Karpas-422 (cell line): ENCODE results near the gene DSCAM. TPM values are rescaled to one million over a fixed set of nuclear protein-coding genes. Genes with fewer than 3 reads are reported as not detected.

Source experiments
- DNase-seq: peaks from one replicate; pipeline ENCODE4 v3.0.0-alpha.2; 2015
- H2AFZ ChIP-seq: fragments of 200-600 bp; sonication (generic); 2 replicates; pipeline ENCODE4 v1.6.1; 2014; ENCODE audit warnings: antibody characterized with exemption, low read length, mixed read lengths
- H3K27ac ChIP-seq: fragments of 200-600 bp; sonication (generic); 2 replicates; pipeline ENCODE4 v1.5.1; 2014; ENCODE audit warnings: mild to moderate bottlenecking, low read length, moderate library complexity
- H3K27me3 ChIP-seq: fragments of 200-600 bp; sonication (generic); 2 replicates; pipeline ENCODE4 v1.6.1; 2014; ENCODE audit warnings: low read length, mixed read lengths
- H3K36me3 ChIP-seq: fragments of 200-600 bp; sonication (generic); 2 replicates; pipeline ENCODE4 v1.6.1; 2014; ENCODE audit warnings: low read length, mixed read lengths; ENCODE audit not compliant: insufficient read depth
- H3K4me1 ChIP-seq: fragments of 200-600 bp; sonication (generic); 2 replicates; pipeline ENCODE4 v1.6.1; 2014; ENCODE audit warnings: mild to moderate bottlenecking, low read length, mixed read lengths
- H3K4me2 ChIP-seq: fragments of 200-600 bp; sonication (generic); 2 replicates; pipeline ENCODE4 v1.6.1; 2014; ENCODE audit warnings: low read length, low read depth, mild to moderate bottlenecking; ENCODE audit not compliant: poor library complexity, severe bottlenecking
- H3K4me3 ChIP-seq: fragments of 200-600 bp; sonication (generic); 2 replicates; pipeline ENCODE4 v1.5.1; 2014; ENCODE audit warnings: mild to moderate bottlenecking, antibody characterized with exemption, low read length, mixed read lengths
- H3K79me2 ChIP-seq: fragments of 200-600 bp; sonication (generic); 2 replicates; pipeline ENCODE4 v1.6.1; 2014; ENCODE audit warnings: mild to moderate bottlenecking, low read length, mixed read lengths
- H3K9ac ChIP-seq: fragments of 200-600 bp; sonication (generic); 2 replicates; pipeline ENCODE4 v1.6.0; 2014; ENCODE audit warnings: low read length
- H3K9me2 ChIP-seq: fragments of 200-600 bp; sonication (generic), shearing (Covaris generic); replicated peaks from 2 replicates; pipeline ENCODE4 v1.6.0; 2014; ENCODE audit warnings: mild to moderate bottlenecking, low read length, moderate library complexity; ENCODE audit not compliant: insufficient read depth
- H3K9me3 ChIP-seq: fragments of 300-700, 200-600 bp; sonication (generic); 2 replicates; pipeline ENCODE4 v1.6.1; 2014; ENCODE audit warnings: low read length, mixed read lengths
- H4K20me1 ChIP-seq: fragments of 200-600 bp; sonication (generic); 2 replicates; pipeline ENCODE4 v1.6.1; 2014; ENCODE audit warnings: mild to moderate bottlenecking, antibody characterized with exemption, low read length, low read depth; ENCODE audit not compliant: insufficient read depth
- total RNA-seq: library from RNA; depleted of rRNA; stranded (reverse); fragments of >200 nt; shearing (Covaris generic); gene quantifications from 2 replicates; pipeline ENCODE4 v1.2.3, GENCODE V29; 2014; ENCODE audit warnings: low replicate concordance

The DSCAM gene
- total RNA-seq, 1 experiment from 2014 or later: not detected

DNA sequence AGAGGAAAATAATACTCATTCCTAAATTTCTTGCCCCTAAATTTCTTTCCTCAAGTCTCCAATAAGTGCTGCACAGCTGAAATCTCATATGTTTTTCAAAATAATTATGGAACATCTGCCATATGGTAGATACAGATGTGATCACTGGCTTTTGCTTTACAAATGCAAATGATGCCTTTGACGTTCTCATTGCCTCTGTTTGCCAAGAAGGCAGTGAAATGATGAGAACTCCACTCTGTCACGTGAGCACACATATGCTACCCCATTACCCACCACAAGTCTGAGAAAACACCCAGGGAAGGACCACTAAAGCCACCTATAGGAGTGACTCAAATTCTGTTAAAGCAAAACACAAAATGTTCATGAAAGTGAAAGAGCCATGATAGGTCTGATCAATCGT lies 43.9 kb downstream of the DSCAM start:
- Histone ChIP-seq H3K9me3 (peaks cover 38% of the 10 kb centered on the region), H3K27me3 (no peaks in the 10 kb centered on the region), H2AFZ (no peak overlapping the region), H3K4me3 (no peak overlapping the region), H3K4me2 (no peak overlapping the region), H4K20me1 (no peaks in the 10 kb centered on the region), H3K27ac (no peak overlapping the region), H3K36me3 (no peaks in the 10 kb centered on the region; the same call in 1 of the 2 replicates), H3K79me2 (no peaks in the 10 kb centered on the region), H3K9ac (no peak overlapping the region), H3K9me2 (no peaks in the 10 kb centered on the region), H3K4me1 (no peaks in the 10 kb centered on the region)
- DNase-seq: no peak

DNA sequence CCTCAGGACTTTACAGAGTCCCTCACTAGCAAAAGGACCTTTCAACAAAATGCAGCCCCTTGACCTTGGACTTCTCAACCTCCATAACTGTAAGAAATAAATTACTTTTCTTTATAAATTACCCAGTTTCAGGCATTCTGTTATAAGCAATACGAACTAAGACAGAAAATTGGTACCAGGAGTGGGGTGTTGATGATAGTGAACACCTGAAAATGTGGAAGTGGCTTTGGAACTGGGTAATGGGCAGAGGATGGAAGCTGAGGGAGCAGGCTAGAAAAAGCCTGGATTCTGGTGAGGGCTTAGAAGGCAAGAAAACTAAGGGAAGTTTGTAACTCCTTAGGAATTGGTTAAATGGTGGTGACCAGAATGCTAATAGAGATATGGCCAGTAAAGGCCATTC lies 46.8 kb downstream of the DSCAM start:
- Histone ChIP-seq H3K36me3 (no peaks in the 10 kb centered on the region; the same call in 1 of the 2 replicates), H3K27me3 (no peaks in the 10 kb centered on the region), H3K9ac (no peak overlapping the region), H3K79me2 (no peaks in the 10 kb centered on the region), H3K4me2 (no peak overlapping the region), H3K27ac (no peak overlapping the region), H3K4me3 (no peak overlapping the region), H3K4me1 (no peaks in the 10 kb centered on the region), H3K9me3 (peaks cover 47% of the 10 kb centered on the region), H2AFZ (no peak overlapping the region), H3K9me2 (no peaks in the 10 kb centered on the region), H4K20me1 (no peaks in the 10 kb centered on the region)
- no peak for DNase-seq

DNA sequence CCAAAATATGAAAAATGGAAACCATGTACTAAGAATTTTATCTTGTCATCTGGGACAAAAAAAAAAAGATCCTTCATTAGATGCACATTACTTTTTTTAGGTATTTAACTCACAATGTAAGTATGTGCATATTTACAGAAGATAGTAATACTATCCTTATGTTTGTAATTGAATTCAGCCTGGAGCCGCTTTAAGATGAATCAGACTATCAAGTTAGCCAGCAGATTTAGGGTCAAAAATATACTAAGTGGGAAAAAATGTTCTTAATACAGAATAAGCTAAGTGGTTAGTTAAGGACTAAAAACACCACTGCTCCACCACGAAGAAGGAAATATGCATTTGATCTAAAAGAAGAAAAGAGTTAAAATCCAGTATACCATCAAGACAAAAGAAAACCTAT lies 49.1 kb downstream of the DSCAM start:
- Histone ChIP-seq H3K79me2 (no peaks in the 10 kb centered on the region), H3K4me3 (no peak overlapping the region), H3K27me3 (no peaks in the 10 kb centered on the region), H3K9me3 (peaks cover 40% of the 10 kb centered on the region), H4K20me1 (no peaks in the 10 kb centered on the region), H3K27ac (no peak overlapping the region), H3K4me1 (no peaks in the 10 kb centered on the region), H3K9ac (no peak overlapping the region), H3K4me2 (no peak overlapping the region), H3K9me2 (no peaks in the 10 kb centered on the region), H3K36me3 (no peaks in the 10 kb centered on the region), H2AFZ (no peak overlapping the region)
- no peak for DNase-seq

DNA sequence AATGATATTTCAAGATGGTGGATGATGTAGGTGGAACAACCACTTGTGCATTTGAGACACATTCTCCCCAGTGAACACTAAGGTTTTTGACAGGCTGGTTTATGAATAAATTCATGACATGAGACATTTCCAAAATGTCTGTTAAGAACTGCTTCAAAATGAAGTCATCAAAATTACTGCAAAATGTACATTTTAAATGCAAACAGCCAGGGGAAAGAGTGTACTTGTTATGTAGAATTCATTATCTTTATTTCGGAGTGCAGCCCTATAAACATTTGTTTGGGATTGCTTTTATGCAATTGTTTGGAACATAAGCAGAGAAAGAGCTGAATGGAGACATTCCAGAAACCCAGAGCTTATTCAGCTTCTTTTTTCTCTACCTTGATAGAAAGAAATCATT lies 49.5 kb downstream of the DSCAM start:
- Histone ChIP-seq H3K27me3 (no peaks in the 10 kb centered on the region), H3K4me2 (no peak overlapping the region), H2AFZ (no peak overlapping the region), H3K9ac (no peak overlapping the region), H3K4me1 (no peaks in the 10 kb centered on the region), H3K9me2 (no peaks in the 10 kb centered on the region), H3K79me2 (no peaks in the 10 kb centered on the region), H4K20me1 (no peaks in the 10 kb centered on the region), H3K4me3 (no peak overlapping the region), H3K36me3 (no peaks in the 10 kb centered on the region), H3K27ac (no peak overlapping the region), H3K9me3 (peaks cover 40% of the 10 kb centered on the region)
- no peak for DNase-seq

DNA sequence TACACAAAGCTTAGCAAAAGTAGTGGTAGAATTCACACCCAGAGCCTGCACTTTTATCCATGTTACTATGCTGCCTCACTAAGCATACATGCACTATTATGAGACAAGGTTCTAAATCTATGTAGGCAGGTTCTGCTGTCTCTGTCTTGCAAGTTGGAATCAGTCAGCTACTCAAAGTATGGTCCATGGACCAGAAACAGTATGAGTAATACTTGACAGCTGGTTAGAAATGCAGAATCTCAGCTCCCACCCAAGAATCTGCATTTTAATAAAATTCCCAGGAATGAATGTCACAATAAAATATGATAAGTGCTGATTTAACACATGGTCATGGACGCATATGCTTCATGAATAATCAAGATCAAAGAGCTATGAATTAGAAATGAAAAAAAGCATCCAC lies 50.5 kb downstream of the DSCAM start:
- no peaks in the 10 kb centered on the region for H4K20me1 ChIP-seq

DNA sequence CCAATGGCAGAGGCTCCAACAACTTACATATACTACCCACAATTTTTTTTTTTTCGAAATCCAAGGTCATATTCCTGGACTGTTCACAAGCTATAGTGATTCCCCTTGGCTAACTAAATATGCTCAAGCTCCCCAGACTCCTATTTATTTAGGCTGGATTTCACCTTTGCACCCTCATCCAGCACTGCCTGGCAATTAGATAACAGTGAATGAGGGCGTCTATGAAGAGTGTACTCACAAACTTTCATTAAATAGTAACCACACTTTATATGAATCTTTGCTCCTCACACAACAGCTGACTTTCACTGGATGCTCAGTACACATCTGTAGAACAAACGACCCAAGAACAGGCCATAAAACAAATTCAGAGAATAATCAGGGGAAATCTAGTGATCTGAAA lies 51.6 kb downstream of the DSCAM start:
- Histone ChIP-seq H3K27me3 (no peaks in the 10 kb centered on the region), H3K27ac (no peak overlapping the region), H3K36me3 (no peaks in the 10 kb centered on the region), H3K4me3 (no peak overlapping the region), H4K20me1 (no peaks in the 10 kb centered on the region), H3K9ac (no peak overlapping the region), H3K4me2 (no peak overlapping the region), H3K9me3 (peaks cover 32% of the 10 kb centered on the region), H3K79me2 (no peaks in the 10 kb centered on the region), H3K4me1 (no peaks in the 10 kb centered on the region), H2AFZ (no peak overlapping the region), H3K9me2 (no peaks in the 10 kb centered on the region)
- no peak for DNase-seq

More for the DNA sequence above, 50.5 kb downstream of the DSCAM start:
- H3K36me3 ChIP-seq: no peaks in the 10 kb centered on the region
- H3K27ac ChIP-seq: no peak overlapping the region
- H3K4me2 ChIP-seq: no peak overlapping the region
- no peaks in the 10 kb centered on the region for H3K9me2 ChIP-seq
- H3K9me3 ChIP-seq: peaks cover 34% of the 10 kb centered on the region
- H3K9ac ChIP-seq: no peak overlapping the region
- DNase-seq: no peak
- H3K4me3 ChIP-seq: no peak overlapping the region
- no peaks in the 10 kb centered on the region for H3K4me1 ChIP-seq
- no peak overlapping the region for H2AFZ ChIP-seq
- no peaks in the 10 kb centered on the region for H3K79me2 ChIP-seq
- no peaks in the 10 kb centered on the region for H3K27me3 ChIP-seq

DNA sequence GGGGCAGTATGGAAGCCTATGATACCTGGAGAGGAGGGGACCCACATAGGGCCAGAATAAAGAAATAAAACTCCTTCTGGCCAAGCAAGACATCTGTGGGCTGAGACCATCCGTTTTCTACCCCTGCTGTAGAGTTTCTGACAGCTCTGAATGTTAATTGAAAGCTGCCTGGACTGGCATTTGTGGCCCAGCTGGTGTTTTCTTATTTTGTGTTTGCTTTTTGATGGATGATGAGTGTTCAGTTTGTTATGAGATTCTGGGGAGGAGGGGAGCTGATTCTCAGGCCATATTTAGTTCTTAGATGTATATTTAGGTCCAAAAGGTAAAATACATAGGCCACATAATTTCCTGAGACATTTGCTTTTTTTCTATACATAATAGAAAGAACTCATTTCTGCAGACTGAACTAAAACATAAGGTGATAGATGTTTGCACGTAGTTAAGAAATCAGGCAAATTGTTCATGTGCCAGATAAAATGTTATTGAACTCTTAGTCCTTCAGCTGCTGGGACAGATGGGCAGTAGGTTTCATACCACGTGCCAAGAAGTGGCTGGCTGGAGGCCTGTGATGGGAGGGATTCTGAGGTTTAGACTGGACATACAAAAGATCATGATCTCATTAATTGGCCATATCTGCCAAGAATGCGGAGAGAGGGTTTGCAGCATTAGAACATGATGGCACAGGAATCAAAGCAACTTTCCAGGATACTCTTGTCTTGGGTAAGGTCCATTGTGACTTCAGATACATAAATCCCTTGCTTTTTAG lies 54.1 kb downstream of the DSCAM start:
- no peak for DNase-seq
- Histone ChIP-seq H3K9me3 (peaks cover 25% of the 10 kb centered on the region), H3K4me3 (no peak overlapping the region), H3K27me3 (no peaks in the 10 kb centered on the region), H3K4me1 (no peaks in the 10 kb centered on the region), H3K4me2 (no peak overlapping the region), H3K9ac (no peak overlapping the region), H3K9me2 (no peaks in the 10 kb centered on the region), H4K20me1 (no peaks in the 10 kb centered on the region), H3K27ac (no peak overlapping the region), H3K36me3 (no peaks in the 10 kb centered on the region), H2AFZ (no peak overlapping the region), H3K79me2 (no peaks in the 10 kb centered on the region)

DNA sequence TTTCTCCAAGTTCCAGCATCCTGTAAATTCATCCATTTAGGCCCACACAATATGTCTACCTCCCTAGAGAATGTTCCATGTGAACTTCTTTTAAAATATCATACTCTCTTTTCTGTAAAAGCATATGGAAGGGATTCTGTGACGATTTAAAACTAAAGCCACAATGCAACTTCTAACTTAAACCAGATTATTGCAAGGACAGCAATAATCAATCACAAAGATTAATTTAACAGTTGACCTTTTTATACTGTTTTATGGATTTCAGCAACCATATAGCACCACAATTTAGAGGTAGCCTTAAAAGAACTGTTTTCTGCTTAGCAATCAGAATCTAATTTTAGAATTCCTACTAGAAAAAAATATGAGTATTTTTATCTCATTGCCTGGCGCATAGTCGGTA lies 58.3 kb downstream of the DSCAM start:
- H3K4me1 ChIP-seq: no peaks in the 10 kb centered on the region
- H3K36me3 ChIP-seq: no peaks in the 10 kb centered on the region
- H3K79me2 ChIP-seq: no peaks in the 10 kb centered on the region
- H3K9me3 ChIP-seq: peaks cover 27% of the 10 kb centered on the region
- no peaks in the 10 kb centered on the region for H3K9me2 ChIP-seq
- no peak overlapping the region for H3K27ac ChIP-seq
- no peaks in the 10 kb centered on the region for H4K20me1 ChIP-seq
- DNase-seq: no peak
- H3K4me2 ChIP-seq: no peak overlapping the region
- no peak overlapping the region for H2AFZ ChIP-seq
- no peak overlapping the region for H3K9ac ChIP-seq
- no peaks in the 10 kb centered on the region for H3K27me3 ChIP-seq
- H3K4me3 ChIP-seq: no peak overlapping the region
